Astrocyte of the cerebellum (primary cell): ENCODE data around the gene ADAD2.

ENCODE experiments used
- DNase-seq: peaks from one replicate; pipeline ENCODE4 v3.0.0-alpha.2; 2011; ENCODE audit warnings: low read depth
- H3K4me3 ChIP-seq: 2 replicates; pipeline ENCODE4 v1.5.1; 2011; ENCODE audit warnings: mild to moderate bottlenecking, low read depth, low read length, moderate library complexity
- CTCF ChIP-seq: IDR thresholded peaks from 2 replicates; pipeline ENCODE4 v1.5.1; 2012; ENCODE audit warnings: low read length, low read depth, moderate library complexity, mild to moderate bottlenecking; ENCODE audit errors: missing control alignments
- in situ Hi-C: cut with HindIII; loops from 2 replicates; pipeline ENCODE4 v1.10.0; 2017; ENCODE audit warnings: low sequenced_read_pairs

Gene ADAD2

GRCh38 chr16:84195201-84196093 is 4.5 kb downstream of the ADAD2 start:
- in situ Hi-C loops: no loop called here
- H3K4me3 ChIP-seq: no peak overlapping the region
- no peak for DNase-seq
- TF ChIP-seq CTCF: no peak

GRCh38 chr16:84196101-84196500 is 5.1 kb downstream of the ADAD2 start:
- H3K4me3 ChIP-seq: no peak overlapping the region
- no peak for TF ChIP-seq CTCF
- no peak for DNase-seq
- in situ Hi-C loops: no loop called here

- H3K4me3 ChIP-seq: no peak overlapping the region
- no peak for DNase-seq
- no peak for TF ChIP-seq CTCF
- in situ Hi-C loops: no loop called here
Measured at GRCh38 chr16:84196727-84197394, 5.9 kb downstream of the ADAD2 start.

- no peak for TF ChIP-seq CTCF
- no peak for DNase-seq
- in situ Hi-C loops: no loop called here
- H3K4me3 ChIP-seq: no peak overlapping the region
Measured at GRCh38 chr16:84197466-84198128, 6.6 kb downstream of the ADAD2 start.

GRCh38 chr16:84198401-84198800 is 7.4 kb downstream of the ADAD2 start:
- H3K4me3 ChIP-seq: no peak overlapping the region
- DNase-seq: no peak
- in situ Hi-C loops: no loop called here
- no peak for TF ChIP-seq CTCF

GRCh38 chr16:84199097-84199496 is 8.1 kb downstream of the ADAD2 start:
- H3K4me3 ChIP-seq: no peak overlapping the region
- TF ChIP-seq CTCF: no peak
- in situ Hi-C loops: no loop called here
- DNase-seq: no peak
